Trophoblast cell (in vitro differentiated cells and primary cell): ENCODE results near the gene WDFY3.

ENCODE experiments used
- DNase-seq, 2 donors: peaks; one replicate each; pipeline ENCODE4 v3.0.0-alpha.2; 2016
- H2AFZ ChIP-seq: 2 replicates; pipeline ENCODE4 v1.6.1; 2013; ENCODE audit warnings: low read length, moderate library complexity, mild to moderate bottlenecking; ENCODE audit not compliant: insufficient read depth, poor library complexity
- H2AK5ac ChIP-seq: 2 replicates; pipeline ENCODE4 v1.6.1; 2013; ENCODE audit warnings: mild to moderate bottlenecking, low read length
- H2BK120ac ChIP-seq: 2 replicates; pipeline ENCODE4 v1.6.1; 2013; ENCODE audit warnings: low read length, mild to moderate bottlenecking, moderate library complexity; ENCODE audit not compliant: insufficient read depth, poor library complexity
- H2BK12ac ChIP-seq: 2 replicates; pipeline ENCODE4 v1.6.1; 2013; ENCODE audit warnings: mild to moderate bottlenecking, low read length, moderate library complexity
- H2BK5ac ChIP-seq: 2 replicates; pipeline ENCODE4 v1.6.1; 2013; ENCODE audit warnings: low read length, low read depth, moderate library complexity, mild to moderate bottlenecking; ENCODE audit not compliant: poor library complexity
- H3K14ac ChIP-seq: 2 replicates; pipeline ENCODE4 v1.6.1; 2013; ENCODE audit warnings: mild to moderate bottlenecking, low read length
- H3K18ac ChIP-seq: 2 replicates; pipeline ENCODE4 v1.6.1; 2013; ENCODE audit warnings: mild to moderate bottlenecking, low read length
- H3K23ac ChIP-seq: 2 replicates; pipeline ENCODE4 v1.6.1; 2013; ENCODE audit warnings: low read length
- H3K27ac ChIP-seq: 2 replicates; pipeline ENCODE4 v1.5.1; 2013; ENCODE audit warnings: low read depth, mild to moderate bottlenecking, inconsistent platforms, low read length, moderate library complexity
- H3K27me3 ChIP-seq: 2 replicates; pipeline ENCODE4 v1.6.1; 2013; ENCODE audit warnings: inconsistent platforms, mild to moderate bottlenecking, low read length, moderate library complexity; ENCODE audit not compliant: insufficient read depth
- H3K36me3 ChIP-seq, 2 experiments: 1 replicate in 1 of 2; 2 replicates in 1 of 2; pipeline ENCODE4 v1.6.1; 2013; ENCODE audit warnings: low read length in 2 of 2, mild to moderate bottlenecking in 2 of 2, moderate library complexity in 1 of 2; ENCODE audit not compliant: insufficient read depth in 2 of 2, control insufficient read depth in 1 of 2
- H3K4ac ChIP-seq: 2 replicates; pipeline ENCODE4 v1.6.1; 2013; ENCODE audit warnings: low read depth, mild to moderate bottlenecking, low read length, moderate library complexity
- H3K4me1 ChIP-seq, 2 experiments: 1 replicate in 1 of 2; 2 replicates in 1 of 2; pipeline ENCODE4 v1.6.1; 2013; ENCODE audit warnings: low read length in 2 of 2, mild to moderate bottlenecking in 2 of 2, moderate library complexity in 1 of 2; ENCODE audit not compliant: insufficient read depth in 2 of 2, control insufficient read depth in 1 of 2
- H3K4me2 ChIP-seq: 2 replicates; pipeline ENCODE4 v1.6.1; 2013; ENCODE audit warnings: inconsistent platforms, mild to moderate bottlenecking, low read length, moderate library complexity
- H3K4me3 ChIP-seq: 2 replicates; pipeline ENCODE4 v1.5.1; 2013; ENCODE audit warnings: mild to moderate bottlenecking, low read depth, low read length, inconsistent platforms
- H3K79me1 ChIP-seq: one replicate; pipeline ENCODE4 v1.6.1; 2013; ENCODE audit warnings: low read length
- H3K79me2 ChIP-seq: 2 replicates; pipeline ENCODE4 v1.6.1; 2013; ENCODE audit warnings: low read length, mild to moderate bottlenecking; ENCODE audit not compliant: control insufficient read depth, insufficient read depth, poor library complexity
- H3K9ac ChIP-seq: 2 replicates; pipeline ENCODE4 v1.6.1; 2013; ENCODE audit warnings: mild to moderate bottlenecking, low read length
- H3K9me3 ChIP-seq: 2 replicates; pipeline ENCODE4 v1.6.1; 2013; ENCODE audit warnings: low read depth, mild to moderate bottlenecking, control low read depth, inconsistent platforms, low read length; ENCODE audit not compliant: insufficient read depth
- H4K12ac ChIP-seq: 2 replicates; pipeline ENCODE4 v1.6.1; 2013; ENCODE audit warnings: low read depth, mild to moderate bottlenecking, low read length, moderate library complexity
- H4K8ac ChIP-seq: 2 replicates; pipeline ENCODE4 v1.6.1; 2013; ENCODE audit warnings: low read depth, mild to moderate bottlenecking, low read length, moderate library complexity
- H4K91ac ChIP-seq: one replicate; pipeline ENCODE4 v1.6.1; 2013; ENCODE audit warnings: low read depth, mild to moderate bottlenecking, low read length, moderate library complexity
- WGBS: extraction: QIAGEN DNeasy Blood & Tissue Kit; methylation state at CpG from one replicate; pipeline ENCODE4 v1.1.7; 2013; ENCODE audit warnings: missing lambda C conversion rate; ENCODE audit not compliant: insufficient read length, insufficient coverage; ENCODE audit errors: extremely low coverage; 5-methylcytosine and 5-hydroxymethylcytosine counted together

The WDFY3 gene

DNA sequence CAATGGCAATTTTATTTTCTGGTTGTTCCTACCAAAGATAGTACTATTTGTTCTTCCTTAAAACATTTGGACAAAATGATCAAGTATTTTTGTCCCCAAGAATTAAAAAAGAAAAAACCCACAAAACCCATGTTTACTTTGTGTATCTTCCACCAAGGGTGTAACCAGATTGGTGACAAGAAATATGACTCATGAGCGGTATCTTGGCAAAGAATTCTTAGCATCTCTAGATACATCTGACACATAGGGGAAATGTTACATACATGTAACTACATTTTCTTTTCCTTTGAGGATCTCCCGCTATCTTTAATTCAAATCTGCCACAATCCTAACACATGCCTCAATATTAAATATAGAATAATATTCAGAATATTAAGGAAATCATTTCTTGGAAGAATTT lies 78.7 kb downstream of the WDFY3 start:
- H3K27me3 ChIP-seq: no peaks in the 10 kb centered on the region
- H3K18ac ChIP-seq: no peak overlapping the region
- H3K27ac ChIP-seq: no peak overlapping the region
- H3K23ac ChIP-seq: no peak overlapping the region
- H2BK5ac ChIP-seq: no peak overlapping the region
- H2AFZ ChIP-seq: no peak overlapping the region
- no peak overlapping the region for H2AK5ac ChIP-seq
- no peaks in the 10 kb centered on the region for H3K79me1 ChIP-seq
- WGBS: no CpG with 5 or more reads among the region's 2 CpGs
- no peak overlapping the region for H2BK12ac ChIP-seq
- H3K36me3 ChIP-seq: peaks cover 0 to 2% of the 10 kb centered on the region in 2 experiments
- no peak overlapping the region for H3K4me2 ChIP-seq
- no peaks in the 10 kb centered on the region for H3K9me3 ChIP-seq
- DNase-seq: peak; percentile 20 to 90
- no peak overlapping the region for H4K12ac ChIP-seq
- no peaks in the 10 kb centered on the region for H3K4me1 ChIP-seq
- no peak overlapping the region for H4K91ac ChIP-seq
- H4K8ac ChIP-seq: no peak overlapping the region
- H3K9ac ChIP-seq: no peak overlapping the region
- no peaks in the 10 kb centered on the region for H3K79me2 ChIP-seq
- no peak overlapping the region for H3K14ac ChIP-seq
- H3K4ac ChIP-seq: no peak overlapping the region
- no peak overlapping the region for H2BK120ac ChIP-seq
- no peak overlapping the region for H3K4me3 ChIP-seq

DNA sequence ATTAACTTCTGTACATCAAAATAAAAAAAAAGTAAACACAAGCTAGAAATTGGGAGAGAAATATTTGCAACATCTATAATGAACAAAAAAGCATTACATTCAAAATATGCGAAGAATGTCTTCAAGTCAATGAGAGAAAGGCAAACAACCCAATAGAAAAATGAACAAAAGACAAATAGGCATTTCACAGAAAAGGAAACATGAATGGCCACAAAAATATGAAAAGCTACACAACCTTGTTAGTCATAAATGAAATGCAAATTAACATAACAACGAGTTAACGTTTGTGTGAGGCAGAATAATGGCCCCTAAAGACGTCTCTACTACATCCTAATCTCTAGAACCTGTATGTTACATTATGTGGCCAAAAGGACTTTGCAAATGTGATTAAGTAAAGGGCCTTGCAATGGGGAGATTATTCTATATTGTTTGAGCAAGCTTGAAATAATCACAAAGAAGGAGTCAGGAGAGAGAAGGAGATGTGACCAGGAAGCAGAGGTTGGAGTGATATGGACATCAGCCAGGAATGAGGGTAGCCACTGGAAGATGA lies 86.8 kb downstream of the WDFY3 start:
- Histone ChIP-seq H2BK5ac (no peak overlapping the region), H3K79me2 (peaks cover 2% of the 10 kb centered on the region), H2BK120ac (no peak overlapping the region), H4K8ac (no peak overlapping the region), H2AFZ (no peak overlapping the region), H4K91ac (no peak overlapping the region), H3K36me3 (peaks cover 0 to 2% of the 10 kb centered on the region in 2 experiments), H3K27me3 (no peaks in the 10 kb centered on the region), H3K27ac (no peak overlapping the region), H3K4me1 (peaks cover 4 to 5% of the 10 kb centered on the region in 2 experiments), H3K9ac (no peak overlapping the region), H3K79me1 (peaks cover 6% of the 10 kb centered on the region), H2BK12ac (no peak overlapping the region), H4K12ac (no peak overlapping the region), H3K4ac (no peak overlapping the region), H2AK5ac (no peak overlapping the region), H3K4me2 (no peak overlapping the region), H3K23ac (no peak overlapping the region), H3K4me3 (no peak overlapping the region), H3K14ac (no peak overlapping the region), H3K18ac (no peak overlapping the region), H3K9me3 (no peaks in the 10 kb centered on the region)
- DNase-seq: peak in 1 of 2 donors; percentile 19
- no CpG with 5 or more reads among the region's 4 CpGs for WGBS

DNA sequence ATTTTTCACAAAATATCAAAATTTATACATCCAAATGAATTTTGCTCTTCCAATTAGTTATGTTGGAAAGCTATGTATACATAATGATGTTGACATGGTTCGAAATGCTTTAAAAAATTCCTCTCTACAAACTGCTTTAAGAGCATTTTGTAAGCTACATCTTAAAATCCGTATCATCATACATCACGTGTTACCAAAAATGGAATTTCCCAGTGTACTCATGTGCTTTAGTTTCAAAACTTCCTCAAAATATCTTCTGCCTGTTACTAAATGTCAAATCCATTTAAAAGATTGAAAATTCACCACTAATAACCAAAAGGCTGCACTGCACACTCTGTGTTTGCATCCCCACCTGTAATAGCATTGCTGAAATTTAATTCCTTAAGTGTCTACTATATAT lies 87.9 kb downstream of the WDFY3 start:
- Histone ChIP-seq H3K27me3 (no peaks in the 10 kb centered on the region), H3K36me3 (peaks cover 0 to 4% of the 10 kb centered on the region in 2 experiments), H2AK5ac (no peak overlapping the region), H2BK120ac (no peak overlapping the region), H3K4me1 (peaks cover 4 to 8% of the 10 kb centered on the region in 2 experiments), H2AFZ (no peak overlapping the region), H2BK5ac (no peak overlapping the region), H3K27ac (no peak overlapping the region), H3K4me2 (no peak overlapping the region), H3K23ac (no peak overlapping the region), H3K14ac (no peak overlapping the region), H3K9ac (no peak overlapping the region), H3K79me2 (peaks cover 2% of the 10 kb centered on the region), H4K8ac (no peak overlapping the region), H2BK12ac (no peak overlapping the region), H3K79me1 (peaks cover 6% of the 10 kb centered on the region), H4K91ac (no peak overlapping the region), H3K4ac (no peak overlapping the region), H3K9me3 (no peaks in the 10 kb centered on the region), H3K4me3 (no peak overlapping the region), H3K18ac (no peak overlapping the region), H4K12ac (no peak overlapping the region)
- WGBS: no CpG with 5 or more reads among the region's 3 CpGs
- DNase-seq: peak in 1 of 2 donors; percentile 54

DNA sequence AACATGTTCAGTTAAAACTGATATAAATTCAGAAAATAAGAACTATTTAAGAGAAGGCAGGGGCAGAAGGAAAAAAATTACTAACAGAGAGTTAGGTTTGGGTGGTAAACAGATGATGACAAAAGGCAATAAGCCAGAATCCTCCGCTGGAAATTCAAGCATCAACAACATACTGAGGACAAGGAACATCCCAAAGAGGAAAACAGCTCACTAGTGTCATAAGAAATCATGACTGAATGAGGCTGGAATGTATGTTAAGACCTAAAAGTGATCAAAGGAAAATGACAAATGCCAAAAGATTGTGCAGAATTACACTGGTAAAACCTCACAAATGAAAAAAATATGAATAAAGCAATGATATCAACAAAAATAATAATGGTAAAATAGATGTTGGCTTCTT lies 88.4 kb downstream of the WDFY3 start:
- WGBS: no CpG with 5 or more reads among the region's 1 CpG
- Histone ChIP-seq H4K8ac (no peak overlapping the region), H2AFZ (no peak overlapping the region), H3K36me3 (peaks cover 0 to 4% of the 10 kb centered on the region in 2 experiments), H2BK5ac (no peak overlapping the region), H3K79me2 (peaks cover 2% of the 10 kb centered on the region), H2AK5ac (no peak overlapping the region), H2BK120ac (no peak overlapping the region), H4K12ac (no peak overlapping the region), H2BK12ac (no peak overlapping the region), H3K23ac (no peak overlapping the region), H3K14ac (no peak overlapping the region), H3K79me1 (peaks cover 6% of the 10 kb centered on the region), H3K9me3 (no peaks in the 10 kb centered on the region), H3K4me1 (peaks cover 4 to 8% of the 10 kb centered on the region in 2 experiments), H3K27me3 (no peaks in the 10 kb centered on the region), H3K4me3 (no peak overlapping the region), H3K27ac (no peak overlapping the region), H3K4me2 (no peak overlapping the region), H3K9ac (no peak overlapping the region), H4K91ac (no peak overlapping the region), H3K18ac (no peak overlapping the region), H3K4ac (no peak overlapping the region)
- peak in 1 of 2 donors; percentile 89 for DNase-seq
